Stomach (tissue), 4 donors: ENCODE measurements around the gene CELA2A.
"Not testable (repeated sequence)": the region's sequence is repeated elsewhere in the genome, so short reads cannot be mapped to it uniquely, and the experiment has no call there.

Source experiments
- CTCF ChIP-seq, 7 experiments: fragments of 450-650 bp in 4 of 7; fragments of 200-600 bp in 3 of 7; sonication (generic) in 3 of 7; IDR thresholded peaks; one replicate each; pipeline ENCODE4 v1.5.1; 2016 to 2019; ENCODE audit warnings: antibody characterized with exemption in 7 of 7, control low read depth in 2 of 7, mild to moderate bottlenecking in 1 of 7
- EP300 ChIP-seq: sonication (generic); formaldehyde crosslinking; IDR thresholded peaks from one replicate; pipeline ENCODE4 v1.6.1; 2017; ENCODE audit warnings: antibody characterized with exemption
- POLR2A ChIP-seq, 4 donors: fragments of 450-650 bp; IDR thresholded peaks; one replicate each; pipeline ENCODE4 v1.6.1; 2016; ENCODE audit warnings: antibody characterized with exemption in 4 of 4, control low read depth in 2 of 4, mild to moderate bottlenecking in 1 of 4, moderate library complexity in 1 of 4
- POLR2AphosphoS5 ChIP-seq, 3 donors: sonication (generic); formaldehyde crosslinking; IDR thresholded peaks; one replicate each; pipeline ENCODE4 v1.6.1; 2016; ENCODE audit warnings: antibody characterized with exemption in 3 of 3

DNA sequence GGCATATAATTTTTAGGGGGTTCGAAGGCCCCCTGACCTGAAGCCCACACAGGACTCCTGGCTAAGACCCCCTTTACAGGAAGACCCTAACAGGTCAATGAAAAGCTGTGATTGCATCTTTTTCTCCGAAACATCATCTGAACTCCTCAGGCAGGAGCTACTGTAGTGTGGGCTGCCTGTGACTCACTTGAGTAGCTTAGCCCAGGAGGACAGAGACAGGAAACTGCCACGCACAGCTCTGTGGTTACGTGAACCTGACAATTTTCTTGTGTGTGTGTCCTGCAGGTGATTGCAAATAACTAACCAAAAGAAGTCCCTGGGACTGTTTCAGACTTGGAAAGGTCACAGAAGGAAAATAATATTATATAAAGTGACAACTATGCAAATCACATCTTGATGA lies 34.5 kb downstream of the CELA2A start:
- TF ChIP-seq CTCF (IDR thresholded peaks at IDR 0.05); POLR2A (IDR thresholded peaks at IDR 0.05); EP300; POLR2AphosphoS5 (IDR thresholded peaks at IDR 0.05): not testable (repeated sequence)
